ENCODE results near the gene RABGAP1L.

Gene RABGAP1L

GRCh38 chr1:174777262-174777661, 617.9 kb downstream of the RABGAP1L start:
- Histone ChIP-seq H3K27me3 (ENCODE audit: insufficient read depth, insufficient read length) (no peaks in the 10 kb centered on the region), H3K9me3 (ENCODE audit: insufficient read depth, low read length) (no peaks in the 10 kb centered on the region), H3K36me3 (ENCODE audit: insufficient read depth, insufficient read length, low read length) (no peaks in the 10 kb centered on the region), H3K4me3 (ENCODE audit: insufficient read length, low read depth) (no peak overlapping the region), H3K4me1 (ENCODE audit: insufficient read depth, insufficient read length) (no peaks in the 10 kb centered on the region), H3K9ac (ENCODE audit: insufficient read length, low read depth) (no peak overlapping the region)
- DNase-seq (ENCODE audit: low read depth, low spot score) = no peak
- no peak for TF ChIP-seq SUZ12 (IDR thresholded peaks at IDR 0.05; ENCODE audit: extremely low read depth, insufficient read depth, insufficient read length)
- TF ChIP-seq ZNF274 (IDR thresholded peaks at IDR 0.05; ENCODE audit: low read depth, low read length) = no peak
- TF ChIP-seq YY1 (IDR thresholded peaks at IDR 0.05; ENCODE audit: insufficient read depth, insufficient read length) = no peak

- no peak for DNase-seq (ENCODE audit: low read depth, low spot score)
- no peaks in the 10 kb centered on the region for H3K9me3 ChIP-seq (ENCODE audit: insufficient read depth, low read length)
- no peak for TF ChIP-seq ZNF274 (IDR thresholded peaks at IDR 0.05; ENCODE audit: low read depth, low read length)
- no peak overlapping the region for H3K4me3 ChIP-seq (ENCODE audit: insufficient read length, low read depth)
- H3K9ac ChIP-seq (ENCODE audit: insufficient read length, low read depth) = no peak overlapping the region
- peaks cover 2% of the 10 kb centered on the region for H3K4me1 ChIP-seq (ENCODE audit: insufficient read depth, insufficient read length)
- no peaks in the 10 kb centered on the region for H3K36me3 ChIP-seq (ENCODE audit: insufficient read depth, insufficient read length, low read length)
- H3K27me3 ChIP-seq (ENCODE audit: insufficient read depth, insufficient read length) = no peaks in the 10 kb centered on the region
Measured at GRCh38 chr1:174785510-174785909, 626.2 kb downstream of the RABGAP1L start.

- no peak overlapping the region for H3K9ac ChIP-seq (ENCODE audit: insufficient read length, low read depth)
- H3K4me1 ChIP-seq (ENCODE audit: insufficient read depth, insufficient read length) = peaks cover 2% of the 10 kb centered on the region
Measured at GRCh38 chr1:174786358-174786757, 627.0 kb downstream of the RABGAP1L start.

DNA sequence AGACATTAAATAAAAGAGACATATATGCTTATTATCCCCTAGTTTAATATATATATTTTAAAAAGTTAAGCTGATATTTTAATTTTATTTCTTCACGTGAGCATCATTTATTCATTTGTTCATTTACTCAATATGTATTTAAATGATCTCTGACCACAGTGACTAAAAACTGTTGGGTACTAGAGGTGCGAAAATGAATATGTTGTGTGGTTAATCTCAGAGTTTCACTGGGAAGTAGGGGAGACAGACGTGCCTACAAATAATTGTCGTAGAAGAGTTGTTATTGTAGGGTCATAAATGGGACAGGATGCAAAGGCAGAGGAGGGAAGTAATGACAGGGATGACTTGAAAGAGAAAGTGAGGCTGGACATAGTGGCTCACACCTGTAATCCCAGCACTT, 627.4 kb downstream of the RABGAP1L start:
- no peak overlapping the region for H3K4me3 ChIP-seq (ENCODE audit: insufficient read length, low read depth)
- DNase-seq (ENCODE audit: low read depth, low spot score) = no peak
- TF ChIP-seq YY1 (IDR thresholded peaks at IDR 0.05; ENCODE audit: insufficient read depth, insufficient read length) = no peak
- no peak for TF ChIP-seq SUZ12 (IDR thresholded peaks at IDR 0.05; ENCODE audit: extremely low read depth, insufficient read depth, insufficient read length)
- H3K36me3 ChIP-seq (ENCODE audit: insufficient read depth, insufficient read length, low read length) = no peaks in the 10 kb centered on the region
- H3K9ac ChIP-seq (ENCODE audit: insufficient read length, low read depth) = no peak overlapping the region
- H3K27me3 ChIP-seq (ENCODE audit: insufficient read depth, insufficient read length) = no peaks in the 10 kb centered on the region
- peaks cover 2% of the 10 kb centered on the region for H3K4me1 ChIP-seq (ENCODE audit: insufficient read depth, insufficient read length)
- no peaks in the 10 kb centered on the region for H3K9me3 ChIP-seq (ENCODE audit: insufficient read depth, low read length)

More at GRCh38 chr1:174786358-174786757, 627.0 kb downstream of the RABGAP1L start:
- DNase-seq (ENCODE audit: low read depth, low spot score) = no peak
- Histone ChIP-seq H3K9me3 (ENCODE audit: insufficient read depth, low read length) (no peaks in the 10 kb centered on the region), H3K4me3 (ENCODE audit: insufficient read length, low read depth) (no peak overlapping the region), H3K27me3 (ENCODE audit: insufficient read depth, insufficient read length) (no peaks in the 10 kb centered on the region), H3K36me3 (ENCODE audit: insufficient read depth, insufficient read length, low read length) (no peaks in the 10 kb centered on the region)
- TF ChIP-seq ZNF274 (IDR thresholded peaks at IDR 0.05; ENCODE audit: low read depth, low read length) (no peak), SUZ12 (IDR thresholded peaks at IDR 0.05; ENCODE audit: extremely low read depth, insufficient read depth, insufficient read length) (no peak), YY1 (IDR thresholded peaks at IDR 0.05; ENCODE audit: insufficient read depth, insufficient read length) (no peak)

- no peak overlapping the region for H3K9ac ChIP-seq (ENCODE audit: insufficient read length, low read depth)
- H3K4me3 ChIP-seq (ENCODE audit: insufficient read length, low read depth) = no peak overlapping the region
- no peaks in the 10 kb centered on the region for H3K36me3 ChIP-seq (ENCODE audit: insufficient read depth, insufficient read length, low read length)
- no peaks in the 10 kb centered on the region for H3K27me3 ChIP-seq (ENCODE audit: insufficient read depth, insufficient read length)
- TF ChIP-seq YY1 (IDR thresholded peaks at IDR 0.05; ENCODE audit: insufficient read depth, insufficient read length) (no peak), ZNF274 (IDR thresholded peaks at IDR 0.05; ENCODE audit: low read depth, low read length) (no peak), SUZ12 (IDR thresholded peaks at IDR 0.05; ENCODE audit: extremely low read depth, insufficient read depth, insufficient read length) (no peak)
- H3K4me1 ChIP-seq (ENCODE audit: insufficient read depth, insufficient read length) = no peaks in the 10 kb centered on the region
- H3K9me3 ChIP-seq (ENCODE audit: insufficient read depth, low read length) = no peaks in the 10 kb centered on the region
- no peak for DNase-seq (ENCODE audit: low read depth, low spot score)
Measured at GRCh38 chr1:174788981-174789380, 629.7 kb downstream of the RABGAP1L start.

DNA sequence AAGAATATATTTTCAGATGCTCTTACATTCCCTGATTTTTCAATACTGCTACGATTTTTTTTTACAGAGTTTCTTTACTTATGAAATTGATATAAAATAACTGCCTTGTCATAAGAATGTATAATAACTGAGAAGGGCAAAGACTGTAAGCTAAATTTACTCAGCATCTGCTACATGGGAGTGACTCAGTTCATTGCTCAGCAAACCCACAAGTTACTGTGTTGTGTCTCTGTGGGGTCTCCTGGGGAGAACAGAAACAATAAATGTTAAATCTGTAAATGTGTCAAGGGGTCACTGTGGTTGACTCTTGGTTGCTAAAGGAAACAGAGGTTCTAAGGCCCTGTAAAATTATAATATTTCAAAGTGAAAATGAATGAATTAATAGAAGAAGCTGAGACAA, 630.1 kb downstream of the RABGAP1L start:
- TF ChIP-seq ZNF274 (IDR thresholded peaks at IDR 0.05; ENCODE audit: low read depth, low read length) (no peak), YY1 (IDR thresholded peaks at IDR 0.05; ENCODE audit: insufficient read depth, insufficient read length) (no peak), SUZ12 (IDR thresholded peaks at IDR 0.05; ENCODE audit: extremely low read depth, insufficient read depth, insufficient read length) (no peak)
- Histone ChIP-seq H3K4me1 (ENCODE audit: insufficient read depth, insufficient read length) (no peaks in the 10 kb centered on the region), H3K36me3 (ENCODE audit: insufficient read depth, insufficient read length, low read length) (no peaks in the 10 kb centered on the region), H3K9ac (ENCODE audit: insufficient read length, low read depth) (no peak overlapping the region), H3K9me3 (ENCODE audit: insufficient read depth, low read length) (no peaks in the 10 kb centered on the region), H3K4me3 (ENCODE audit: insufficient read length, low read depth) (no peak overlapping the region), H3K27me3 (ENCODE audit: insufficient read depth, insufficient read length) (no peaks in the 10 kb centered on the region)
- no peak for DNase-seq (ENCODE audit: low read depth, low spot score)

DNA sequence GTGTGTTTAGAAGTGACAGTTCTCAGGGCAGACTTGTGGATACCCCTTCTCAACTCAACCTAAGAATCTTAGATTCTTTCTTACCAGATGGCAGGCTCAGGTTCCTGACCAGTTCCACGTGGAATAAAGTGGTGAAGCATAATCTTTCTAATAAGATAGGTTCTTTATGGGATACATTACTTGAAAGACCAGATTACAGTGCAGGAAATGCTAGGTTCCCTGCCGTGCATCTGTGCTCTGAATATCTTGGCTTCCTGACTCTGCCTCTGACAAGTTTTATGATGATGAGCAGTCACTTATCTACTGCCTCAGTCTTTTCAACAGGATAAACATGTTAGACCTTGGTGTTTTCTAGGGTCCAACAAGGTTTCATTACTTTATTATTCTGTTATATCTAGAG, 632.5 kb downstream of the RABGAP1L start:
- TF ChIP-seq SUZ12 (IDR thresholded peaks at IDR 0.05; ENCODE audit: extremely low read depth, insufficient read depth, insufficient read length) = no peak
- TF ChIP-seq YY1 (IDR thresholded peaks at IDR 0.05; ENCODE audit: insufficient read depth, insufficient read length) = no peak
- no peak for TF ChIP-seq ZNF274 (IDR thresholded peaks at IDR 0.05; ENCODE audit: low read depth, low read length)
- Histone ChIP-seq H3K36me3 (ENCODE audit: insufficient read depth, insufficient read length, low read length) (no peaks in the 10 kb centered on the region), H3K9ac (ENCODE audit: insufficient read length, low read depth) (no peak overlapping the region), H3K4me1 (ENCODE audit: insufficient read depth, insufficient read length) (no peaks in the 10 kb centered on the region), H3K4me3 (ENCODE audit: insufficient read length, low read depth) (no peak overlapping the region), H3K9me3 (ENCODE audit: insufficient read depth, low read length) (no peaks in the 10 kb centered on the region), H3K27me3 (ENCODE audit: insufficient read depth, insufficient read length) (no peaks in the 10 kb centered on the region)
- no peak for DNase-seq (ENCODE audit: low read depth, low spot score)

GRCh38 chr1:174794861-174795260, 635.5 kb downstream of the RABGAP1L start:
- no peak for TF ChIP-seq ZNF274 (IDR thresholded peaks at IDR 0.05; ENCODE audit: low read depth, low read length)
- no peak for TF ChIP-seq YY1 (IDR thresholded peaks at IDR 0.05; ENCODE audit: insufficient read depth, insufficient read length)
- no peak for TF ChIP-seq SUZ12 (IDR thresholded peaks at IDR 0.05; ENCODE audit: extremely low read depth, insufficient read depth, insufficient read length)
- DNase-seq (ENCODE audit: low read depth, low spot score) = no peak
- Histone ChIP-seq H3K9ac (ENCODE audit: insufficient read length, low read depth) (no peak overlapping the region), H3K36me3 (ENCODE audit: insufficient read depth, insufficient read length, low read length) (no peaks in the 10 kb centered on the region), H3K4me1 (ENCODE audit: insufficient read depth, insufficient read length) (no peaks in the 10 kb centered on the region), H3K4me3 (ENCODE audit: insufficient read length, low read depth) (no peak overlapping the region), H3K9me3 (ENCODE audit: insufficient read depth, low read length) (no peaks in the 10 kb centered on the region), H3K27me3 (ENCODE audit: insufficient read depth, insufficient read length) (no peaks in the 10 kb centered on the region)

Measured in NT2/D1 (cell line).